ENCODE measurements around the gene TMEM115. TPM values are rescaled to one million over a fixed set of nuclear protein-coding genes. Genes with fewer than 3 reads are reported as not detected.

The TMEM115 gene
- total RNA-seq, 1 experiment from 2014 or later = 29.4 TPM

DNA sequence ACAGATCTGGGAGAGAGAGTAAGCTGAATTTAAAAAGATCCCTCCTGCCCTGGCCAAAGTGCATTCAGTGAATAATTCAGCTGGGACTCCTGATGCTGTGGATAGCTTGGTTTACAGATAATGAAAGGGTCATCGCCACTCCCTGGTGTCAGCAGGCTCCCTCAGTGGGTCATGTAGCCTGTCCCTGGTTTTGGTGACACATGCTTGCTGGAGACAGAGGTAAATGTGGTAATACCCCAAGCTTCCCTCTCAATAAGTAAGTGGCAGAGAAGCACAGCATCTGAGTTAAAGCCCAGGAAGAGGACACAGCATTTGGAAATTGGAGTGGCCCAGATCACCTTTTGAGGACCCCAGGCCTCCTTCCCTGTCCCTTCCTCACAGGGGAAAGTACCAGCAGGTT is 1.8 kb downstream of the TMEM115 start:
- intact Hi-C loops (cut with micrococcal nuclease; ENCODE audit: unreplicated experiment) = no loop called here
- no peak overlapping the region for H3K27ac Mint-ChIP-seq (ENCODE audit: unreplicated experiment)

DNA sequence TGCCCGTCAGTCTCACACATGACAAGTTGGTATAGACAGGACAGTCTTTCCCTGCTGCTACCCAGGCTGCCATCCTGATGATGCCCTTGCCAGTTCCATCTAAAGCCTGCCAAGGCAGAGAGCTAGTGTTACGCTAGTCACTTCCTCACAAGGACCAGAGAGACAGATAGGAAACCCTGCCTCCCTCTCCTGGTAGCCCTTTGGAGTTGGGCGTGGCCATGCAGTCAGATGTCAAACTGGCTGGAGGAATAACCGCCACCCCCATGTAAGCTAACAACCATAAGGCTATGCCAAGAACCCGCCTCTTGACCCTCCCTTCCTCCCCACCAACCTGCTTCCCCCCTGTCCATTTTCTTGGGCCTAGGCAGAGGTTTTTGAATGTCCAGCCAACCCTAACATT is 2.8 kb downstream of the TMEM115 start:
- H3K27me3 Mint-ChIP-seq (ENCODE audit: unreplicated experiment) = no peaks in the 10 kb centered on the region
- no TSS peak for BruUV-seq (replicated peaks)
- H3K4me3 Mint-ChIP-seq (ENCODE audit: low read depth, unreplicated experiment) = peak overlapping the region; percentile 96
- peaks cover 10% of the 10 kb centered on the region for H3K4me1 Mint-ChIP-seq (ENCODE audit: low read depth, unreplicated experiment)
- TF ChIP-seq, protein P1, sequence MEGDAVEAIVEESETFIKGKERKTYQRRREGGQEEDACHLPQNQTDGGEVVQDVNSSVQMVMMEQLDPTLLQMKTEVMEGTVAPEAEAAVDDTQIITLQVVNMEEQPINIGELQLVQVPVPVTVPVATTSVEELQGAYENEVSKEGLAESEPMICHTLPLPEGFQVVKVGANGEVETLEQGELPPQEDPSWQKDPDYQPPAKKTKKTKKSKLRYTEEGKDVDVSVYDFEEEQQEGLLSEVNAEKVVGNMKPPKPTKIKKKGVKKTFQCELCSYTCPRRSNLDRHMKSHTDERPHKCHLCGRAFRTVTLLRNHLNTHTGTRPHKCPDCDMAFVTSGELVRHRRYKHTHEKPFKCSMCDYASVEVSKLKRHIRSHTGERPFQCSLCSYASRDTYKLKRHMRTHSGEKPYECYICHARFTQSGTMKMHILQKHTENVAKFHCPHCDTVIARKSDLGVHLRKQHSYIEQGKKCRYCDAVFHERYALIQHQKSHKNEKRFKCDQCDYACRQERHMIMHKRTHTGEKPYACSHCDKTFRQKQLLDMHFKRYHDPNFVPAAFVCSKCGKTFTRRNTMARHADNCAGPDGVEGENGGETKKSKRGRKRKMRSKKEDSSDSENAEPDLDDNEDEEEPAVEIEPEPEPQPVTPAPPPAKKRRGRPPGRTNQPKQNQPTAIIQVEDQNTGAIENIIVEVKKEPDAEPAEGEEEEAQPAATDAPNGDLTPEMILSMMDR (IDR thresholded peaks at IDR 0.05; ENCODE audit: unreplicated experiment) = no peak
- CTCF ChIA-PET = interaction anchor here (0.6 kb wide), 1 partner anchor 84 kb away, joined by 4 read pairs; no protein-coding TSS in a partner anchor
- peaks cover 29% of the 10 kb centered on the region for H3K36me3 Mint-ChIP-seq (ENCODE audit: insufficient read depth, unreplicated experiment)
- no peak overlapping the region for H3K27ac Mint-ChIP-seq (ENCODE audit: unreplicated experiment)
- intact Hi-C loops (cut with micrococcal nuclease; ENCODE audit: unreplicated experiment) = no loop called here
- DNase-seq = no peak
- no peaks in the 10 kb centered on the region for H3K9me3 Mint-ChIP-seq (ENCODE audit: low read depth, unreplicated experiment)

More for the DNA sequence above, 1.8 kb downstream of the TMEM115 start:
- no peaks in the 10 kb centered on the region for H3K27me3 Mint-ChIP-seq (ENCODE audit: unreplicated experiment)
- no TSS peak for BruUV-seq (replicated peaks)
- H3K36me3 Mint-ChIP-seq (ENCODE audit: insufficient read depth, unreplicated experiment) = peaks cover 28% of the 10 kb centered on the region
- TF ChIP-seq, protein P1 (IDR thresholded peaks at IDR 0.05; ENCODE audit: unreplicated experiment) = no peak
- CTCF ChIA-PET = no interaction called here
- peak overlapping the region; percentile 96 for H3K4me3 Mint-ChIP-seq (ENCODE audit: low read depth, unreplicated experiment)
- DNase-seq = no peak
- H3K9me3 Mint-ChIP-seq (ENCODE audit: low read depth, unreplicated experiment) = no peaks in the 10 kb centered on the region
- H3K4me1 Mint-ChIP-seq (ENCODE audit: low read depth, unreplicated experiment) = peaks cover 10% of the 10 kb centered on the region

DNA sequence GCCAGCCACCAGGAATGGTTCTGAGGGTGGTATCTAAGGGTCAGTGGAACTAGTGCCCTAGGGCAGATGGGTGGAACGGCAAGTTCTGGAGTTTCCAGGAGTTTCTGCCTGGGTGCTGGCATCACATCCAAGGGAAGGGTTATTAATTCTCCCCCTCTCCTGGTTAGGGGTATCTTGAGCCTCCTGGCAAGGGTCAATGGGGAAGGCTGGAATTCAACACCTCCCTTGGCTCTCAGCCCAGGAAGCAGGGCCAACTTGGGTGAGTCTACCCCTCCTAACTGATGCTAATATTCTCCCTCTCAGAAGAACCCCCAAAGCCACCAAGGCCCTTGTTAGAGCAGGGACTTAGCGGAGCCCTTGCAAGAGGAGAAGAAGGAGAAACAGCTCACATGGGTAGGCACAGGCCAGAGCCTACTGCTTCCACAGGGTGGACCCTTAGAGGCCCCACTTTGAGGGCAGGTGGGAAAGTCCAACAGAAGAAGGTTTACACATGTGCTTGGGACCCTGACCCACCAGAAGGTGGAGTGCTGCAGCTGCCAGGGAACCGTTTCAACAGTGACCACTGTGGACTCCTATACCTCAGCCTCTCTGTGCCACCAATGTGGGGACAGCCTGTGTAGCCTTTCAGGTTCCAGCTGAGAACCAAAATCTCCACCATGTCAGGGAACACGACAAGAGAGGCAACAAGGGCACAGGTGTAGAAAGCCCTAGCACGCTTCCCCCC is 3.3 kb downstream of the TMEM115 start:
- Mint-ChIP-seq H3K27ac (ENCODE audit: unreplicated experiment) (no peak overlapping the region), H3K4me1 (ENCODE audit: low read depth, unreplicated experiment) (peaks cover 10% of the 10 kb centered on the region), H3K36me3 (ENCODE audit: insufficient read depth, unreplicated experiment) (peaks cover 34% of the 10 kb centered on the region), H3K9me3 (ENCODE audit: low read depth, unreplicated experiment) (no peaks in the 10 kb centered on the region), H3K4me3 (ENCODE audit: low read depth, unreplicated experiment) (no peak overlapping the region), H3K27me3 (ENCODE audit: unreplicated experiment) (no peaks in the 10 kb centered on the region)
- no peak for DNase-seq
- no TSS peak for BruUV-seq (replicated peaks)
- TF ChIP-seq, protein P1 (IDR thresholded peaks at IDR 0.05; ENCODE audit: unreplicated experiment) = no peak
- CTCF ChIA-PET = interaction anchor here (0.6 kb wide), 2 partner anchors 25 to 83 kb away, joined by 4 read pairs; no protein-coding TSS in a partner anchor
- intact Hi-C loops (cut with micrococcal nuclease; ENCODE audit: unreplicated experiment) = no loop called here

DNA sequence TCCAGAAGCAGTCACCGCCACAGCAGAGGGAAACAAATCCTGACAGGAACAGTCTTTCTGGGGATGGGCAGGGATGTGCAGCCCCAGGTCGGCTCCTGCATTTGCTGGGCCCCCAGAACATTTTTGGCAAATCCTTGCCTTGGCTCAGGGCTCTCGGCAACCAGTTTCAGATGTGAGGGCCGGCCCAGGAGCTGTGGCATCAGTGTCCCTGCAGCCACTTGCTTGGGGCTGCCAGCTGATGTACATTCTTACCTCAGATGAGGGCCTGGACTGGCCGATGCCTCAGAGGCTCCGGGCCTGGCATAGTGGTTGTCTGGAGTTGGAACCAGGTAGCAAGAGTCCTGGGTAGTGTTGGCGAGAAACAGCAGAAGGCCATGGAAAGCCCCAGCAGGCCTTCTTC is 4.5 kb downstream of the TMEM115 start:
- BruUV-seq (replicated peaks) = no TSS peak
- TF ChIP-seq, protein P1 (IDR thresholded peaks at IDR 0.05; ENCODE audit: unreplicated experiment) = no peak
- H3K27me3 Mint-ChIP-seq (ENCODE audit: unreplicated experiment) = no peaks in the 10 kb centered on the region
- H3K36me3 Mint-ChIP-seq (ENCODE audit: insufficient read depth, unreplicated experiment) = peaks cover 43% of the 10 kb centered on the region
- no peak for DNase-seq
- CTCF ChIA-PET = no interaction called here
- intact Hi-C loops (cut with micrococcal nuclease; ENCODE audit: unreplicated experiment) = no loop called here
- H3K4me3 Mint-ChIP-seq (ENCODE audit: low read depth, unreplicated experiment) = no peak overlapping the region
- H3K4me1 Mint-ChIP-seq (ENCODE audit: low read depth, unreplicated experiment) = peaks cover 17% of the 10 kb centered on the region
- no peak overlapping the region for H3K27ac Mint-ChIP-seq (ENCODE audit: unreplicated experiment)
- no peaks in the 10 kb centered on the region for H3K9me3 Mint-ChIP-seq (ENCODE audit: low read depth, unreplicated experiment)
